ENCODE data around the gene FHIT.

GRCh38 chr3:59817511-59817910 is 1433.7 kb downstream of the FHIT start:
- no peak for TF ChIP-seq CTCF (IDR thresholded peaks at IDR 0.05)
- no peak for TF ChIP-seq POLR2A (IDR thresholded peaks at IDR 0.05)

Measured in Peyer's patch (tissue), 4 donors.